OCI-LY1 (cell line): Measurements from ENCODE around the gene DNAAF5.

ENCODE experiments used
- H2AFZ ChIP-seq: fragments of 200-600 bp; sonication (generic), shearing (Covaris generic); 2 replicates; pipeline ENCODE4 v1.6.0; 2014; ENCODE audit warnings: antibody characterized with exemption, mild to moderate bottlenecking, low read length
- H3F3A ChIP-seq: fragments of 200-600 bp; sonication (generic), shearing (Covaris generic); 2 replicates; pipeline ENCODE4 v1.6.0; 2014; ENCODE audit warnings: mild to moderate bottlenecking, antibody characterized with exemption, low read length, moderate library complexity; ENCODE audit not compliant: insufficient read depth
- H3K27ac ChIP-seq: fragments of 200-600 bp; sonication (generic); 2 replicates; pipeline ENCODE4 v1.5.1; 2014; ENCODE audit warnings: low read length, mixed run types, mild to moderate bottlenecking, low read depth; ENCODE audit not compliant: poor library complexity, severe bottlenecking
- H3K27me3 ChIP-seq: fragments of 200-600 bp; sonication (generic); 2 replicates; pipeline ENCODE4 v1.6.0; 2014; ENCODE audit warnings: antibody characterized with exemption, mild to moderate bottlenecking, low read length, moderate library complexity; ENCODE audit not compliant: insufficient read depth
- H3K36me3 ChIP-seq: fragments of 200-600 bp; sonication (generic); 2 replicates; pipeline ENCODE4 v1.6.1; 2014; ENCODE audit warnings: mild to moderate bottlenecking, antibody characterized with exemption, low read length, moderate library complexity, mixed read lengths; ENCODE audit not compliant: insufficient read depth
- H3K4me1 ChIP-seq: fragments of 200-600 bp; sonication (generic); 2 replicates; pipeline ENCODE4 v1.5.1; 2014; ENCODE audit warnings: mild to moderate bottlenecking, low read length, moderate library complexity; ENCODE audit not compliant: insufficient read depth, severe bottlenecking
- H3K4me2 ChIP-seq: fragments of 200-600 bp; sonication (generic), shearing (Covaris generic); 2 replicates; pipeline ENCODE4 v1.6.1; 2014; ENCODE audit warnings: low read length
- H3K4me3 ChIP-seq: fragments of 200-600 bp; sonication (generic); 2 replicates; pipeline ENCODE4 v1.5.1; 2014; ENCODE audit warnings: low read length, low read depth, mild to moderate bottlenecking, mixed read lengths; ENCODE audit not compliant: poor library complexity, severe bottlenecking
- H3K79me2 ChIP-seq: fragments of 200-600 bp; shearing (Covaris generic); 2 replicates; pipeline ENCODE4 v1.6.1; 2016; ENCODE audit warnings: mixed run types, low read length, mixed read lengths; ENCODE audit not compliant: insufficient read depth
- H3K9ac ChIP-seq: fragments of 200-600 bp; sonication (generic), shearing (Covaris generic); 2 replicates; pipeline ENCODE4 v1.6.1; 2014; ENCODE audit warnings: mild to moderate bottlenecking, low read length, mixed read lengths
- H3K9me2 ChIP-seq: fragments of 200-600 bp; sonication (generic), shearing (Covaris generic); 2 replicates; pipeline ENCODE4 v1.6.1; 2014; ENCODE audit warnings: low read depth, mild to moderate bottlenecking, low read length, mixed read lengths
- H3K9me3 ChIP-seq: fragments of 200-600 bp; shearing (Covaris generic); 2 replicates; pipeline ENCODE4 v1.6.1; 2014; ENCODE audit warnings: low read length, mixed read lengths
- H4K20me1 ChIP-seq: fragments of 200-600 bp; sonication (generic), shearing (Covaris generic); 2 replicates; pipeline ENCODE4 v1.6.0; 2016; ENCODE audit warnings: mild to moderate bottlenecking, low read length; ENCODE audit not compliant: insufficient read depth
- CTCF ChIP-seq: fragments of 200-600 bp; sonication (generic), shearing (Covaris generic); IDR thresholded peaks from 2 replicates; pipeline ENCODE4 v1.5.1; 2017; ENCODE audit warnings: mild to moderate bottlenecking, antibody characterized with exemption, low read length, moderate library complexity, mixed read lengths
- EZH2 ChIP-seq: fragments of 200-600 bp; sonication (generic), shearing (Covaris generic); IDR thresholded peaks from 2 replicates; pipeline ENCODE4 v1.8.0; 2017; ENCODE audit warnings: borderline replicate concordance, mixed run types, mild to moderate bottlenecking, antibody characterized with exemption, low read length, moderate library complexity, mixed read lengths

The DNAAF5 gene

DNA sequence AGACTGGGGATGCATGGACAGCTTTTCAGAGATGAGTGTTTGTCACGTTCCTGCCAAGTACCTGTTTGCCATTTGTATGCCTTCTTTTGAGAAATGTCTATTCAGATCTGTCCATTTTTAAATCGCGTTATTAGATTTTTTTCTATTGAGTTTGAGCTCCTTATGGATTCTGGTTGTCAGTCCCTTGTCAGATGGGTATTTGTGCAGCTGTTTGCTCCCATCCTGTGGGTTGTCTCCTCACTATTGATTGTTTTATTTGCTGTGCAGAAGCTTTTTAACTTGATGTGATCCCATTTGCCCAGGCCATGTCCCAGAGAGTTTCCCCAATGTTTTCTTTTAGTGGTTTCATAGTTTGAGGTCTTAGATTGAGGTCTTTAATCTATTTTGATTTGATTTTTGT, 6.1 kb downstream of the DNAAF5 start:
- peaks cover 12% of the 10 kb centered on the region for H3K4me1 ChIP-seq
- H3K9ac ChIP-seq: no peak overlapping the region
- H3K79me2 ChIP-seq: peaks cover 38% of the 10 kb centered on the region
- peaks cover 14% of the 10 kb centered on the region for H3K9me3 ChIP-seq
- H4K20me1 ChIP-seq: no peaks in the 10 kb centered on the region
- no peak overlapping the region for H3K4me2 ChIP-seq
- H3K27me3 ChIP-seq: no peaks in the 10 kb centered on the region
- peaks cover 66% of the 10 kb centered on the region for H3K36me3 ChIP-seq
- peaks cover 6% of the 10 kb centered on the region; the same call in 1 of the 2 replicates for H3F3A ChIP-seq
- no peak overlapping the region for H3K27ac ChIP-seq
- H3K9me2 ChIP-seq: no peaks in the 10 kb centered on the region
- no peak for TF ChIP-seq EZH2
- TF ChIP-seq CTCF: no peak
- H2AFZ ChIP-seq: no peak overlapping the region
- H3K4me3 ChIP-seq: no peak overlapping the region

GRCh38 chr7:734214-734613, 7.7 kb downstream of the DNAAF5 start:
- Histone ChIP-seq H3K79me2 (peaks cover 39% of the 10 kb centered on the region), H3K36me3 (peaks cover 67% of the 10 kb centered on the region), H2AFZ (no peak overlapping the region), H3K4me3 (no peak overlapping the region), H3K9ac (no peak overlapping the region), H3K27ac (no peak overlapping the region), H3K9me3 (peaks cover 14% of the 10 kb centered on the region), H3F3A (peaks cover 6% of the 10 kb centered on the region; the same call in 1 of the 2 replicates), H3K4me1 (no peaks in the 10 kb centered on the region), H4K20me1 (no peaks in the 10 kb centered on the region), H3K9me2 (no peaks in the 10 kb centered on the region), H3K27me3 (no peaks in the 10 kb centered on the region), H3K4me2 (no peak overlapping the region)
- TF ChIP-seq EZH2 (no peak), CTCF (no peak)

- no peaks in the 10 kb centered on the region for H3K27me3 ChIP-seq
- peaks cover 6% of the 10 kb centered on the region; the same call in 1 of the 2 replicates for H3F3A ChIP-seq
- H3K27ac ChIP-seq: no peak overlapping the region
- peaks cover 39% of the 10 kb centered on the region for H3K79me2 ChIP-seq
- H3K4me2 ChIP-seq: no peak overlapping the region
- no peaks in the 10 kb centered on the region for H4K20me1 ChIP-seq
- H2AFZ ChIP-seq: no peak overlapping the region
- H3K4me1 ChIP-seq: no peaks in the 10 kb centered on the region
- TF ChIP-seq EZH2: no peak
- no peak for TF ChIP-seq CTCF
- no peak overlapping the region for H3K9ac ChIP-seq
- no peaks in the 10 kb centered on the region for H3K9me2 ChIP-seq
- no peak overlapping the region for H3K4me3 ChIP-seq
- H3K9me3 ChIP-seq: peaks cover 14% of the 10 kb centered on the region
- H3K36me3 ChIP-seq: peaks cover 66% of the 10 kb centered on the region
Observed at GRCh38 chr7:734808-735207, 8.3 kb downstream of the DNAAF5 start.
